NCI-H187 (cell line): ENCODE measurements around the gene DUSP18.
A peak's percentile ranks its signal among the peaks of the same experiment; 100 is the strongest.
"Not testable (repeated sequence)": the region's sequence is repeated elsewhere in the genome, so short reads cannot be mapped to it uniquely, and the experiment has no call there.

ENCODE experiments used
- DNase-seq, 2 experiments: peaks; one replicate each; lab custom pipeline; 2025; lab: John Stamatoyannopoulos, UW

DUSP18 gene

DNA sequence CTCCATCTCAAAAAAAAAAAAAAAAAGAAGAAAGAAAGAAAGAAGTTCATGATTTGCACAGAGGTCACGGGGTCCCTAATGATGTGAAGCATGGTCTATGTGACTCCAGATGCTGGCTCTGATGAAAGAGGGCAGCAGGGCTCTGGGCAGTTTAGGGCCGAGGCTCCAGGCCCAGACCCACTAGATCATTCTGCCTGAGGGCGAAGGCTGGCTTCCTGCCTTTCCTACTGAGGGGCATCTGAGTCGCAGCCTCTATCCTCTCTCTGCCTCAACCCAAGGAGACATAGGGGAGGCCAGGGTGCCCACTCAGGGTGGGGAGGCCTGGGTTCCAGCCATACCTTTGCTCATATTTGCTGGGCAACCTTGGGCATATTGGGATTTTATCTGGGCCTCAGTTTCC, 27.3 kb downstream of the DUSP18 start:
- no peak for DNase-seq

DNA sequence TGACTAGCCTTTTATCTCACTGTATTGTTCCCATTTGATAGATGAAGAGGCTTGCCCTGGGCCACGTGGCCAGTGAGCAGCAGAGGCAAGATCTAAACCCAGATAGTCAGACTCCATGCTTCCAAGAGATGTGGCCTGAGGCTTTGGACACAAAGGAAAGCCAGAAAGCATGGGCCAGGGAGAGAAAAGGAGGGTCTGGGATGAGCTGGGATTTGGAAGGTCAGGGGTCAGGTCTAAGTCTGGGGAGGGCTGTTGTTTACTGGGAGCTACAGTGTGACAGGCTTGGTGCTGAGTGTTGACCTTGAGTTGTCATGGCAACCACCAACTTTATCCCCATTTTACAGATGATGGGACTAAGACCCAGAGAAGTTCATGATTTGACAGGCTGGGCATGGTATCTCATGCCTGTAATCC, 30.0 kb downstream of the DUSP18 start:
- DNase-seq: no peak

DNA sequence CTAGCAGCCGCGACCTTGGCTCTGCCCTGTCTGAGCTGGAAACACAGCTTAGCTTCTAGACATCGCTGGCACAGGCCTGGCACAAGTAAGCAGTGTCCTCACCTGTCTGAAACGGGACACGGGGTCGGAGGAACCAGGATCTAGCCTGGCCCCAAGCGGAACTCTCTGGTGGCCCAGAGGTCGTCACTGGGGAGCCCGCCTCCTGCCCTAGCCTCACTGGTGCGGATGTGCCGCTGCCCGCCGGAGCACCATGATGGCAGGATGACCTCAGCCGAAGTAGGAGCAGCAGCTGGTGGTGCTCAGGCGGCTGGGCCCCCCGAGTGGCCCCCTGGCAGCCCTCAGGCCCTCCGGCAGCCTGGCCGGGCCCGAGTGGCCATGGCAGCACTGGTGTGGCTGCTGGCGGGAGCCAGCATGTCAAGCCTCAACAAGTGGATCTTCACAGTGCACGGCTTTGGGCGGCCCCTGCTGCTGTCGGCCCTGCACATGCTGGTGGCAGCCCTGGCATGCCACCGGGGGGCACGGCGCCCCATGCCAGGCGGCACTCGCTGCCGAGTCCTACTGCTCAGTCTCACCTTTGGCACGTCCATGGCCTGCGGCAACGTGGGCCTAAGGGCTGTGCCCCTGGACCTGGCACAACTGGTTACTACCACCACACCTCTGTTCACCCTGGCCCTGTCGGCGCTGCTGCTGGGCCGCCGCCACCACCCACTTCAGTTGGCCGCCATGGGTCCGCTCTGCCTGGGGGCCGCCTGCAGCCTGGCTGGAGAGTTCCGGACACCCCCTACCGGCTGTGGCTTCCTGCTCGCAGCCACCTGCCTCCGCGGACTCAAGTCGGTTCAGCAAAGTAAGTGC, 31.2 kb downstream of the DUSP18 start:
- DNase-seq: no peak

DNA sequence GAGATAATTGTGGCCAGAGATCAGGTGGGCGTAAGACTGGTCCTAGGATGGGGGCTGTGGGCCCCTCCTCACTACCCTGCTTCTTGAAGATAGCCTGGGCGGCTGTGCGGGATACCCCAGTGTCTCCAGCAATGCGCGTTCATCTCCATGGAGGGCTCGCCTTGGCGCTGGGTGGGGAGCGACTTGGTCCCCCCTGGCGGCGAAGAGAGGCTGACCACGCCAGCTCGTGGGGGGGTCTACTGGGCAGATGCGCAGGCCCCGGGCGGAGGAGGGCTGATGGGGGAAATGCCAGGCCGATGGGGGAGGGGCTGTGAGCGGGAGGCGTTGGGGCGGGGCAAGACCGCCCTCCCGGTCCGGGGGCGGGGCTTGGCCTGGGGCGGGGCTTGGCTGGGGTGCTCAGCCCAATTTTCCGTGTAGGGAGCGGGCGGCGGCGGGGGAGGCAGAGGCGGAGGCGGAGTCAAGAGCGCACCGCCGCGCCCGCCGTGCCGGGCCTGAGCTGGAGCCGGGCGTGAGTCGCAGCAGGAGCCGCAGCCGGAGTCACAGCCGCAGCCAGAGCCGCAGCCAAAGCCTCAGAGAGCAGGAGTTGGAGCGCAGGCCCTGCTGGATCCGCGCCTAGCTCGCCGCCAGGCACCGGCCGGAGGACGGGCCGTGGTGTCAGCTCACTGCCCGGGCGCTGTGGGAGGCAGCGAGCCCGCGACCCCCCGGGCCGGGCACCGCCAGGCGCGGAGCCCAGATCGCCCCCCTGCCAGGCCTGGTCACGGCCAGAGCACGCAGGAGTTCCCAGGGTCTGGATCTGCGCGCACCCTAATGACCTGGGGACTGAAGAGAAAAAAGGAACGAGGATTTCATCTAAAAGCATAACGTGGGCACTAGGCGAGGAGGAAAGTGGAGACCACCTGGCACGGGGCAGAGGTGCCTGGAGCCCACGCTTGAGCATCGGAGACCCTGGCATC, 32.1 kb downstream of the DUSP18 start, which contains the start of gene SLC35E4:
Gene SLC35E4 (plus strand): TSS at position 509 of the 953 bp plus-strand sequence. CDS start 670 bp downstream, outside the sequence.
- DNase-seq: peak; percentile 8 to 70

DNA sequence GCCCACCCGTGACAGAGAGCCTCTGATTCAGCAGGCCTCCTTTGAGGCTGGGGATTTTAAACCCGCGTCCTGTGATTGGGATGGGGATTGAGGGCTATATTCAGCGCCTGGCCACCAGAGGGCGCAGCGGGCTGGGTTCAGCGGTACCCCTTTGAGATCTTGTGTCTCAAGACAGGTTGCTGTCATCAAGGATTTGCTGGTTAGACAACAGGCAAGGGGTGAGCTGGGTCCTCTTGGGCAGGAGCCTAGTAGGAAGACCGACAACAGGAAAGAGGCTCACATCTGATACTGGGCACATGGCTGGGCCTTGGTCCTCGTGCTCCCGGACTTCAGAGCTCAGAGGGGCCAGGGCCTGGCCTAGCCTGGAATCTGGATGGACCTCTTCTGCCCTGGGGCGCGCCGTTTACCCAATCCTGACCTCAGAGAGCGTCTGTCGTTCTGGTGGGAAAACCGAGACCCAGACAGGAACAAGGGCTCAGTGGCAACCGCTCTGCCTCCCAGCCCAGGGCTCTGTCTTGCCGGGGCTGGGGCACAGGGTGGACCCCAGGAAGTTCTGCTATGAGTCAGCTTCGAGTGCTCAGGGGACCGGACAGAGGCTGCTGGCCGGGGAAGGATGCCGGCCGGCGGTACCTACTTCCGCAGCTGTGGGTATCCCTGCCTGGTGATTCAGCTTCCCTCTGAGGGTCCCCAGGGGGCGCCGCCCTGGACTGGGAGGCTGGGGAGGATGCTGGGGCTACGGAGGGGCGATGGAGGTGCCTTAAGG, 33.0 kb downstream of the DUSP18 start:
- peak; percentile 24 to 51 for DNase-seq

DNA sequence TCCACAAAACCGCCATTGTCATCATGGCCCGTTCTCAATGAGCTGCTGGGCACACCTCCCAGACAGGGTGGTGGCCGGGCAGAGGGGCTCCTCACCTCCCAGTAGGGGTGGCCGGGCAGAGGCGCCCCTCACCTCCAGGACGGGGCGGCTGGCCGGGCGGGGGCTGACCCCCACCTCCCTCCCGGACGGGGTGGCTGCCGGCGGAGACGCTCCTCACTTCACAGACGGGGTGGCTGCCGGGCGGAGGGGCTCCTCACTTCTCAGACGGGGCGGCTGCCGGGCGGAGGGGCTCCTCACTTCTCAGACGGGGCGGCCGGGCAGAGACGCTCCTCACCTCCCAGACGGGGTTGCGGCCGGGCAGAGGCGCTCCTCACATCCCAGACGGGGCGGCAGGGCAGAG, 36.2 kb downstream of the DUSP18 start:
- not testable (repeated sequence) for DNase-seq

DNA sequence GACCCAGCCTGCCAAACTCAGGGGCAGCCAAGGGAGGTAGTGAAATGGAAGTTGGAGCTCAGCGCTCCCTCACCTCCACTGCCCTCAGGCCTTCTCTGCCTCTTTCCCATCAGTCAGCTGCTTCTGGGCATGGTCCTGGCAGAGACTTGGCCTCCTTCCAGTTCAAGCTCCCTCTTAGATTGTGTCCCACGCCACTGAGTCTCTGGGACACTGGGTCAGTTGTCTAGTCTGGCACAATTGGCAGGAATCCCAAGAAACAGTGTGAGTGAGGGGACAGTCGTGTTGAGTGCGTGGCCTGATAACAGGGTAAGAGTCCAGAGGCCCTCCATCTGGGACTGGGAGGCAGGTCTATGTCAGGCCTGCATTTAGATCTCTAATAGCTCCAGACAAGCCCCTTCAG, 39.2 kb downstream of the DUSP18 start:
- no peak for DNase-seq

DNA sequence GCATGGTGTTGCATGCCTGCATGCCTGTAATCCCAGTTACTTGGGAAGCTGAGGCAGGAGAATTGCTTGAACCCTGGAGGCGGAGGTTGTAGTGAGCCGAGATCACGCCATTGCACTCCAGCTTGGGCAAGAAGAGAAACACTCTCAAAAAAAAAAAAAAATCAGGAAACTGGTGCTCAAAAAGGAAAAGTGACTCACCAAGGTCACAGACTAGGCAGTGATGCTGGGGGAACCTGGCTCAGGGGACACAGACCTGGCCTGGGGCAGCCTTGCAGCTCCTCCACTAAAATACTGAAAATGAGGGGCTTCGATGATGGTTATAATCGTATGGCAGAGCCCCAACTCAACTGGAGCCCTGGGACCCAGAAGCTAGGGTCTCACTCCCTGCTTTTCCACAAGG, 40.2 kb downstream of the DUSP18 start:
- DNase-seq: no peak

DNA sequence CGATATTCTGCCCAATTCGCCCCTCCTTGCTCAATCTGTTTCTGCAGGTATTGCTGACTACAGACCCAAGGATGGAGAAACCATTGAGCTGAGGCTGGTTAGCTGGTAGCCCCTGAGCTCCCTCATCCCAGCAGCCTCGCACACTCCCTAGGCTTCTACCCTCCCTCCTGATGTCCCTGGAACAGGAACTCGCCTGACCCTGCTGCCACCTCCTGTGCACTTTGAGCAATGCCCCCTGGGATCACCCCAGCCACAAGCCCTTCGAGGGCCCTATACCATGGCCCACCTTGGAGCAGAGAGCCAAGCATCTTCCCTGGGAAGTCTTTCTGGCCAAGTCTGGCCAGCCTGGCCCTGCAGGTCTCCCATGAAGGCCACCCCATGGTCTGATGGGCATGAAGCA, 41.3 kb downstream of the DUSP18 start:
- DNase-seq: no peak

DNA sequence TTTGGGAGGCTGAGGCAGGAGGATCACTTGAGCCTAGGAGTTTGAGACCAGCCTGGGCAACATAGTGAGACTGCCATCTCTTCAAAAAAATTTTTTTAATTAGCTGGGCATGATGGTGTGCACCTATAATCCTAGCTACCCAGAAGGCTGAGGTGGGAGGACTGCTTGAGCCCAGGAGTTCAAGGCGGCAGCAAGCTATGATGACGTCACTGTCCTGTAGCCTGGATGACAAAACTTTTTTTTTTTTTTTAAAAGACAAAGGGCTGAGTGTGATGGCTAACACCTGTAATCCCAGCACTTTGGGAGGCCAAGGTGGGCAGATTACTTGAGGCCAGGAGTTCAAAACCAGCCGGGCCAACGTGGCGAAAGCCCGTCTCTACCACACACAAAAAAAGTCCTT, 47.8 kb downstream of the DUSP18 start:
- DNase-seq: not testable (repeated sequence)

DNA sequence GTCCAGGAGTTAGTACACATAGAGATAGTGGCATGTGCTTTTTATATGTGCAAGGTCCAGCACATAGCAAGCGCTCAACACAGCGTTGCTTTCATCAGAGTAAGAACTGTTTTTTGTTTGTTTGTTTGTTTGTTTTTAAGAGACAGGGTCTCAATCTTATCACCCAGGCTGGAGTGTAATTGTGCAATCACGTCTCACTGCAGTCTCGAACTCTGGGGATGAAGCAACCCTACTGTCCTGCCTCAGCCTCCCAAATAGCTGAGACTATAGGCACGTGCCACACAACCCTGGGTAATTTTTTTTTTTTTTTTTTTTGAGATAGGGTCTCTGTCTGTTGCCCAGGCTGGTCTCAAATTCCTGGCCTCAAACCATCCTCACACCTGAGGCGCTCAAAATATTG, 49.9 kb downstream of the DUSP18 start:
- no peak for DNase-seq

DNA sequence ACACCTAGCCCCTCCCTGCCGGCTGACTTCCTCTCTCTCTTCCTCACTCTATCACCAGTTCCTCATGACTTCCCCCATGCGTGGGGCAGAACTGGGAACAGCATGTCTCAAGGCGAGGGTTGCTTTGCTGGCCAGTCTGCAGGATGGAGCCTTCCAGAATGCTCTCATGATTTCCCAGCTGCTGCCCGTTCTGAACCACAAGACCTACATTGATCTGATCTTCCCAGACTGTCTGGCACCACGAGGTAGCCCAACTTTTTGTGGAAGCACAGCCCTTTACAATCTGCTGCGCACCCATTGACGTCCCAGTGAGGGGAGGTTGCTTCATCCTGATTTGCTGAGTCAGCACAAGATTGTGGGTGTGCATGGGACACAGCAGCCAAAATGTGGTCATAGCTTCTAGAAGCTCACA, 52.1 kb downstream of the DUSP18 start:
- no peak for DNase-seq

DNA sequence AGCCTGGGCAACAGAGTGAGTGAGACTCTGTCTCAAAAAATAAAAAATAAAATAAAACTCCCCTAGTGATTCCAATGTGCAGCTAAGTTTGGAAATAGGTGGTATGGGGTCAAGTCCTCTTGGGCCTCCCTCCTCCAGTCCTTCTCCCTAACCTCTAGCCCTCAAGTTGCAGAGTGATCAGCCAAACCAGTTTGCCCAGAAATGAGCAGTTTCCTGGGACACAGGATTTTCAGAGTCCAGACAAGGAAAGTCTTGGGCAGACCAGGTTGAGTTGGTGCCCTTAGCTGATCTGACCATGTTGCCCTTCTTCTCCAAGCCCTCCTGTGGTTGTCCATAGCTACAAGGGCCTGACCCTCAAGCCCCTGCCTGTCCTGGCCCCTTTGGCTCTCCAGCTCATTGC, 52.8 kb downstream of the DUSP18 start:
- DNase-seq: no peak

DNA sequence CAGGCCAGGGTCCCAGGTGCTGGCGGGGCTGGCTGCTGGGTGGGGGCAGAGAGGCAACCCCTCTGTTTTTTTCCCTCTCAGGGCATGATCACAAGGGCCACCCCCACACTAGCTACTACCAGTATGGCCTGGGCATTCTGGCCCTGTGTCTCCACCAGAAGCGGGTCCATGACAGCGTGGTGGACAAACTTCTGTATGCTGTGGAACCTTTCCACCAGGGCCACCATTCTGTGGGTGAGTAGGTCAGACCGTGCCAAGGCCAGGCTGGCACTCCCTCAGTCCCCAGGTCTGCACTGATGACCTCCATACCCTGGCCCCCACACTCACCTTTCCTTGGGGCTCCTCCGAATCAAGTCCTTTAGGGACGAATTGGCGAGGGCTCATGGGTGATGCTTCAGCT, 53.4 kb downstream of the DUSP18 start:
- DNase-seq: no peak

DNA sequence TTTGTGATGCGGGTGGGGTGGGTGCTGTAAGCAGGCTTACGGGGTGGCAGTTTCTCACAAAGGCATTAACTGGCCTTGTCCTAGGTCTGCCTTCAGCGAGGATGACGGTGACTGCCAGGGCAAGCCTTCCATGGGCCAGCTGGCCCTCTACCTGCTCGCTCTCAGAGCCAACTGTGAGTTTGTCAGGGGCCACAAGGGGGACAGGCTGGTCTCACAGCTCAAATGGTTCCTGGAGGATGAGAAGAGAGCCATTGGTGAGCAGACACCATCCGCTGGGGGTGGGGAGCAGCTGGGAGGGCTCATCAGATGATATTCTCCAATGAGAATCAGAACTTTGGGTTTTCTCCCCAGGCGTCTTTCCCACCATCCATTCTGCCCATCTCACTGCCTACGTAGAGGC, 54.9 kb downstream of the DUSP18 start:
- no peak for DNase-seq
